ENCODE results near the gene GSTM5. TPM values are rescaled to one million over a fixed set of nuclear protein-coding genes. Genes with fewer than 3 reads are reported as not detected.

Gene GSTM5
- total RNA-seq, 1 donor from 2014 or later, result not detected

- FAIRE-seq (no peak), DNase-seq (ENCODE audit: low read depth) (peak; percentile 61)
- Histone ChIP-seq H3K27me3 (ENCODE audit: insufficient read depth, low read length) (no peaks in the 10 kb centered on the region), H4K20me1 (ENCODE audit: insufficient read depth, low read length) (no peaks in the 10 kb centered on the region), H3K4me1 (ENCODE audit: insufficient read depth, low read length) (peaks cover 9% of the 10 kb centered on the region), H3K27ac (ENCODE audit: low read depth, low read length) (no peak overlapping the region), H2AFZ (ENCODE audit: low read depth, low read length) (no peak overlapping the region), H3K9ac (ENCODE audit: low read length) (no peak overlapping the region), H3K4me3 (ENCODE audit: insufficient read depth, low read depth, low read length) (no peak overlapping the region), H3K79me2 (ENCODE audit: insufficient read depth, low read length) (no peaks in the 10 kb centered on the region), H3K36me3 (ENCODE audit: insufficient read depth, low read length) (no peaks in the 10 kb centered on the region), H3K9me3 (ENCODE audit: insufficient read depth, low read depth, low read length) (no peaks in the 10 kb centered on the region), H3K4me2 (ENCODE audit: low read length) (no peak overlapping the region)
- Mint-ChIP-seq H3K9me3 (ENCODE audit: unreplicated experiment) (peaks cover 7% of the 10 kb centered on the region), H3K27ac (ENCODE audit: unreplicated experiment) (no peak overlapping the region), H3K36me3 (ENCODE audit: low read depth, unreplicated experiment) (peaks cover 7% of the 10 kb centered on the region), H3K4me3 (ENCODE audit: unreplicated experiment) (no peak overlapping the region), H3K27me3 (ENCODE audit: low read depth, unreplicated experiment) (peaks cover 10% of the 10 kb centered on the region), H3K4me1 (ENCODE audit: low read depth, unreplicated experiment) (peaks cover 7% of the 10 kb centered on the region)
- TF ChIP-seq, protein P1, sequence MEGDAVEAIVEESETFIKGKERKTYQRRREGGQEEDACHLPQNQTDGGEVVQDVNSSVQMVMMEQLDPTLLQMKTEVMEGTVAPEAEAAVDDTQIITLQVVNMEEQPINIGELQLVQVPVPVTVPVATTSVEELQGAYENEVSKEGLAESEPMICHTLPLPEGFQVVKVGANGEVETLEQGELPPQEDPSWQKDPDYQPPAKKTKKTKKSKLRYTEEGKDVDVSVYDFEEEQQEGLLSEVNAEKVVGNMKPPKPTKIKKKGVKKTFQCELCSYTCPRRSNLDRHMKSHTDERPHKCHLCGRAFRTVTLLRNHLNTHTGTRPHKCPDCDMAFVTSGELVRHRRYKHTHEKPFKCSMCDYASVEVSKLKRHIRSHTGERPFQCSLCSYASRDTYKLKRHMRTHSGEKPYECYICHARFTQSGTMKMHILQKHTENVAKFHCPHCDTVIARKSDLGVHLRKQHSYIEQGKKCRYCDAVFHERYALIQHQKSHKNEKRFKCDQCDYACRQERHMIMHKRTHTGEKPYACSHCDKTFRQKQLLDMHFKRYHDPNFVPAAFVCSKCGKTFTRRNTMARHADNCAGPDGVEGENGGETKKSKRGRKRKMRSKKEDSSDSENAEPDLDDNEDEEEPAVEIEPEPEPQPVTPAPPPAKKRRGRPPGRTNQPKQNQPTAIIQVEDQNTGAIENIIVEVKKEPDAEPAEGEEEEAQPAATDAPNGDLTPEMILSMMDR (IDR thresholded peaks at IDR 0.05; ENCODE audit: insufficient read depth, low read depth, low read length), result no peak
- TF ChIP-seq EZH2 (IDR thresholded peaks at IDR 0.05; ENCODE audit: insufficient read depth, low read length), result no peak
Observed at GRCh38 chr1:109730666-109731065, 18.6 kb downstream of the GSTM5 start.

- H3K4me3 ChIP-seq (ENCODE audit: insufficient read depth, low read depth, low read length), result no peak overlapping the region
- H3K27me3 Mint-ChIP-seq (ENCODE audit: low read depth, unreplicated experiment), result peaks cover 15% of the 10 kb centered on the region
- no peak overlapping the region for H3K4me2 ChIP-seq (ENCODE audit: low read length)
- H3K27me3 ChIP-seq (ENCODE audit: insufficient read depth, low read length), result no peaks in the 10 kb centered on the region
- H3K27ac ChIP-seq (ENCODE audit: low read depth, low read length), result no peak overlapping the region
- no peak for DNase-seq (ENCODE audit: low read depth)
- H4K20me1 ChIP-seq (ENCODE audit: insufficient read depth, low read length), result no peaks in the 10 kb centered on the region
- H3K4me1 ChIP-seq (ENCODE audit: insufficient read depth, low read length), result peaks cover 9% of the 10 kb centered on the region
- H3K9me3 Mint-ChIP-seq (ENCODE audit: unreplicated experiment), result peaks cover 2% of the 10 kb centered on the region
- TF ChIP-seq EZH2 (IDR thresholded peaks at IDR 0.05; ENCODE audit: insufficient read depth, low read length), result no peak
- TF ChIP-seq, protein P1 (IDR thresholded peaks at IDR 0.05; ENCODE audit: insufficient read depth, low read depth, low read length), result no peak
- no peaks in the 10 kb centered on the region for H3K79me2 ChIP-seq (ENCODE audit: insufficient read depth, low read length)
- H3K36me3 ChIP-seq (ENCODE audit: insufficient read depth, low read length), result peaks cover 3% of the 10 kb centered on the region
- no peak overlapping the region for H3K4me3 Mint-ChIP-seq (ENCODE audit: unreplicated experiment)
- peaks cover 7% of the 10 kb centered on the region for H3K4me1 Mint-ChIP-seq (ENCODE audit: low read depth, unreplicated experiment)
- FAIRE-seq, result no peak
- H3K36me3 Mint-ChIP-seq (ENCODE audit: low read depth, unreplicated experiment), result peaks cover 16% of the 10 kb centered on the region
- no peaks in the 10 kb centered on the region for H3K9me3 ChIP-seq (ENCODE audit: insufficient read depth, low read depth, low read length)
- no peak overlapping the region for H3K9ac ChIP-seq (ENCODE audit: low read length)
- H3K27ac Mint-ChIP-seq (ENCODE audit: unreplicated experiment), result no peak overlapping the region
- no peak overlapping the region for H2AFZ ChIP-seq (ENCODE audit: low read depth, low read length)
Observed at GRCh38 chr1:109732390-109732881, 20.4 kb downstream of the GSTM5 start.

GRCh38 chr1:109733236-109733870 is 21.3 kb downstream of the GSTM5 start:
- Histone ChIP-seq H3K27me3 (ENCODE audit: insufficient read depth, low read length) (no peaks in the 10 kb centered on the region), H3K4me1 (ENCODE audit: insufficient read depth, low read length) (peaks cover 9% of the 10 kb centered on the region), H3K27ac (ENCODE audit: low read depth, low read length) (no peak overlapping the region), H3K9ac (ENCODE audit: low read length) (no peak overlapping the region), H2AFZ (ENCODE audit: low read depth, low read length) (no peak overlapping the region), H3K4me3 (ENCODE audit: insufficient read depth, low read depth, low read length) (no peak overlapping the region), H4K20me1 (ENCODE audit: insufficient read depth, low read length) (no peaks in the 10 kb centered on the region), H3K79me2 (ENCODE audit: insufficient read depth, low read length) (no peaks in the 10 kb centered on the region), H3K9me3 (ENCODE audit: insufficient read depth, low read depth, low read length) (no peaks in the 10 kb centered on the region), H3K4me2 (ENCODE audit: low read length) (no peak overlapping the region), H3K36me3 (ENCODE audit: insufficient read depth, low read length) (peaks cover 4% of the 10 kb centered on the region)
- Mint-ChIP-seq H3K36me3 (ENCODE audit: low read depth, unreplicated experiment) (peaks cover 24% of the 10 kb centered on the region), H3K27ac (ENCODE audit: unreplicated experiment) (no peak overlapping the region), H3K4me3 (ENCODE audit: unreplicated experiment) (no peak overlapping the region), H3K9me3 (ENCODE audit: unreplicated experiment) (peaks cover 2% of the 10 kb centered on the region), H3K4me1 (ENCODE audit: low read depth, unreplicated experiment) (peaks cover 7% of the 10 kb centered on the region), H3K27me3 (ENCODE audit: low read depth, unreplicated experiment) (peaks cover 25% of the 10 kb centered on the region)
- DNase-seq (ENCODE audit: low read depth) (no peak), FAIRE-seq (no peak)
- TF ChIP-seq EZH2 (IDR thresholded peaks at IDR 0.05; ENCODE audit: insufficient read depth, low read length), result no peak
- TF ChIP-seq, protein P1 (IDR thresholded peaks at IDR 0.05; ENCODE audit: insufficient read depth, low read depth, low read length), result no peak
